RWPE2 (cell line): Measurements from ENCODE around the gene PXK.
A peak's percentile ranks its signal among the peaks of the same experiment; 100 is the strongest.

Source experiments
- ATAC-seq: fragments of 200-7000 bp; cut with Tn5 transposase; 3 replicates; pipeline ENCODE4 v1.9.1; 2021; ENCODE audit warnings: low read depth
- DNase-seq: peaks from one replicate; pipeline ENCODE4 v3.0.0-alpha.2; 2020; ENCODE audit warnings: low spot score
- H3K27ac ChIP-seq: fragments of 450-650 bp; 2 replicates; pipeline ENCODE4 v1.5.1; 2017; ENCODE audit warnings: mild to moderate bottlenecking; ENCODE audit not compliant: poor library complexity, severe bottlenecking
- H3K27me3 ChIP-seq: fragments of 250-450 bp; sonication (Bioruptor Pico); 2 replicates; pipeline ENCODE4 v1.5.1; 2021; ENCODE audit warnings: mild to moderate bottlenecking, moderate library complexity; ENCODE audit not compliant: insufficient read depth, poor library complexity, severe bottlenecking
- H3K36me3 ChIP-seq: fragments of 250-450 bp; sonication (Bioruptor Pico); 2 replicates; pipeline ENCODE4 v1.5.1; 2020; ENCODE audit warnings: low read depth, mild to moderate bottlenecking, moderate library complexity
- H3K4me1 ChIP-seq: fragments of 250-450 bp; sonication (Bioruptor Pico); 2 replicates; pipeline ENCODE4 v1.5.1; 2021; ENCODE audit warnings: mild to moderate bottlenecking, moderate library complexity; ENCODE audit not compliant: insufficient read depth, poor library complexity, severe bottlenecking
- H3K4me3 ChIP-seq: fragments of 250-450 bp; sonication (Bioruptor Pico); 2 replicates; pipeline ENCODE4 v1.5.1; 2021; ENCODE audit warnings: mild to moderate bottlenecking, moderate library complexity; ENCODE audit not compliant: severe bottlenecking
- H3K9me3 ChIP-seq: fragments of 250-450 bp; sonication (Bioruptor Pico); 2 replicates; pipeline ENCODE4 v1.5.1; 2021; ENCODE audit warnings: mild to moderate bottlenecking, moderate library complexity; ENCODE audit not compliant: severe bottlenecking
- CTCF ChIP-seq: fragments of 450-650 bp; IDR thresholded peaks from one replicate; pipeline ENCODE4 v1.5.1; 2017; ENCODE audit warnings: mild to moderate bottlenecking, moderate library complexity; ENCODE audit not compliant: poor library complexity, severe bottlenecking

PXK gene

GRCh38 chr3:58463181-58463941, 130.7 kb downstream of the PXK start:
- Histone ChIP-seq H3K4me3 (no peak overlapping the region), H3K27ac (no peak overlapping the region)
- peak; percentile 97 for ATAC-seq

GRCh38 chr3:58463942-58464271, 131.2 kb downstream of the PXK start:
- H3K36me3 ChIP-seq = no peaks in the 10 kb centered on the region
- peak; percentile 78 for TF ChIP-seq CTCF
- H3K27me3 ChIP-seq = no peaks in the 10 kb centered on the region
- peaks cover 7% of the 10 kb centered on the region for H3K4me1 ChIP-seq
- ATAC-seq = no peak
- no peak overlapping the region for H3K27ac ChIP-seq
- no peak for DNase-seq
- no peaks in the 10 kb centered on the region for H3K9me3 ChIP-seq
- no peak overlapping the region for H3K4me3 ChIP-seq

More at GRCh38 chr3:58463181-58463941, 130.7 kb downstream of the PXK start:
- peak; percentile 97 for TF ChIP-seq CTCF
- DNase-seq = peak; percentile 87
- H3K9me3 ChIP-seq = no peaks in the 10 kb centered on the region
- H3K4me1 ChIP-seq = peaks cover 7% of the 10 kb centered on the region
- H3K36me3 ChIP-seq = no peaks in the 10 kb centered on the region
- no peaks in the 10 kb centered on the region for H3K27me3 ChIP-seq

GRCh38 chr3:58464866-58465265, 132.2 kb downstream of the PXK start:
- H3K4me3 ChIP-seq = no peak overlapping the region
- no peak for TF ChIP-seq CTCF
- H3K27ac ChIP-seq = no peak overlapping the region
- H3K4me1 ChIP-seq = peaks cover 9% of the 10 kb centered on the region
- DNase-seq (no peak), ATAC-seq (no peak)
- no peaks in the 10 kb centered on the region for H3K27me3 ChIP-seq
- H3K36me3 ChIP-seq = no peaks in the 10 kb centered on the region
- no peaks in the 10 kb centered on the region for H3K9me3 ChIP-seq

- H3K4me1 ChIP-seq = peaks cover 24% of the 10 kb centered on the region
- no peak overlapping the region for H3K27ac ChIP-seq
Measured at GRCh38 chr3:58466899-58467563, 134.3 kb downstream of the PXK start.

More at GRCh38 chr3:58466899-58467563, 134.3 kb downstream of the PXK start:
- no peaks in the 10 kb centered on the region for H3K36me3 ChIP-seq
- DNase-seq = no peak
- no peak for ATAC-seq
- no peak overlapping the region for H3K4me3 ChIP-seq
- no peaks in the 10 kb centered on the region for H3K27me3 ChIP-seq
- no peak for TF ChIP-seq CTCF
- H3K9me3 ChIP-seq = no peaks in the 10 kb centered on the region
